ENCODE measurements around the gene ADAMTS2. TPM values are rescaled to one million over a fixed set of nuclear protein-coding genes. Genes with fewer than 3 reads are reported as not detected.
A peak's percentile ranks its signal among the peaks of the same experiment; 100 is the strongest.

ADAMTS2 gene
- total RNA-seq, 4 donors from 2014 or later = 6.0 to 20.9 (median 13.5) TPM

GRCh38 chr5:179344431-179345182, 654 bp downstream of the ADAMTS2 start:
- in situ Hi-C loops (cut with MboI; ENCODE audit: low pct_ligation_motif_present in 1 of 4, low pct_unique_long_range_greater_than_20kb in 1 of 4, low sequenced_read_pairs in 3 of 4) (loop anchor here in 1 of 4 donors (25.0 kb wide), 1 partner anchor 182 kb away; no protein-coding TSS in a partner anchor), intact Hi-C loops (cut with DNase I; ENCODE audit: low total_unique reads) (loop anchor here (10.0 kb wide), 1 partner anchor 180 kb away; no protein-coding TSS in a partner anchor)
- Histone ChIP-seq H3K27ac (peak overlapping the region; percentile 64 to 82 (median 71)), H3K9me3 (no peaks in the 10 kb centered on the region), H3K4me1 (peaks cover 5 to 23% (median 13%) of the 10 kb centered on the region in 4 donors), H3K36me3 (no peaks in the 10 kb centered on the region), H3K27me3 (peaks cover 50% of the 10 kb centered on the region), H3K4me3 (peak overlapping the region; percentile 48 to 60 (median 55))
- TF ChIP-seq POLR2A (IDR thresholded peaks at IDR 0.05) (no peak), POLR2AphosphoS5 (IDR thresholded peaks at IDR 0.05) (no peak), EP300 (IDR thresholded peaks at IDR 0.05; ENCODE audit: low read depth) (no peak)
- TF ChIP-seq, protein P1, sequence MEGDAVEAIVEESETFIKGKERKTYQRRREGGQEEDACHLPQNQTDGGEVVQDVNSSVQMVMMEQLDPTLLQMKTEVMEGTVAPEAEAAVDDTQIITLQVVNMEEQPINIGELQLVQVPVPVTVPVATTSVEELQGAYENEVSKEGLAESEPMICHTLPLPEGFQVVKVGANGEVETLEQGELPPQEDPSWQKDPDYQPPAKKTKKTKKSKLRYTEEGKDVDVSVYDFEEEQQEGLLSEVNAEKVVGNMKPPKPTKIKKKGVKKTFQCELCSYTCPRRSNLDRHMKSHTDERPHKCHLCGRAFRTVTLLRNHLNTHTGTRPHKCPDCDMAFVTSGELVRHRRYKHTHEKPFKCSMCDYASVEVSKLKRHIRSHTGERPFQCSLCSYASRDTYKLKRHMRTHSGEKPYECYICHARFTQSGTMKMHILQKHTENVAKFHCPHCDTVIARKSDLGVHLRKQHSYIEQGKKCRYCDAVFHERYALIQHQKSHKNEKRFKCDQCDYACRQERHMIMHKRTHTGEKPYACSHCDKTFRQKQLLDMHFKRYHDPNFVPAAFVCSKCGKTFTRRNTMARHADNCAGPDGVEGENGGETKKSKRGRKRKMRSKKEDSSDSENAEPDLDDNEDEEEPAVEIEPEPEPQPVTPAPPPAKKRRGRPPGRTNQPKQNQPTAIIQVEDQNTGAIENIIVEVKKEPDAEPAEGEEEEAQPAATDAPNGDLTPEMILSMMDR (IDR thresholded peaks at IDR 0.05) = no peak
- 1% methylated on average over 28 of the region's 85 CpGs; no CpG with 5 or more reads in 1 of the 2 donors for WGBS, 2 donors (ENCODE audit: low coverage in 1 of 2)
- DNase-seq = no peak

DNA sequence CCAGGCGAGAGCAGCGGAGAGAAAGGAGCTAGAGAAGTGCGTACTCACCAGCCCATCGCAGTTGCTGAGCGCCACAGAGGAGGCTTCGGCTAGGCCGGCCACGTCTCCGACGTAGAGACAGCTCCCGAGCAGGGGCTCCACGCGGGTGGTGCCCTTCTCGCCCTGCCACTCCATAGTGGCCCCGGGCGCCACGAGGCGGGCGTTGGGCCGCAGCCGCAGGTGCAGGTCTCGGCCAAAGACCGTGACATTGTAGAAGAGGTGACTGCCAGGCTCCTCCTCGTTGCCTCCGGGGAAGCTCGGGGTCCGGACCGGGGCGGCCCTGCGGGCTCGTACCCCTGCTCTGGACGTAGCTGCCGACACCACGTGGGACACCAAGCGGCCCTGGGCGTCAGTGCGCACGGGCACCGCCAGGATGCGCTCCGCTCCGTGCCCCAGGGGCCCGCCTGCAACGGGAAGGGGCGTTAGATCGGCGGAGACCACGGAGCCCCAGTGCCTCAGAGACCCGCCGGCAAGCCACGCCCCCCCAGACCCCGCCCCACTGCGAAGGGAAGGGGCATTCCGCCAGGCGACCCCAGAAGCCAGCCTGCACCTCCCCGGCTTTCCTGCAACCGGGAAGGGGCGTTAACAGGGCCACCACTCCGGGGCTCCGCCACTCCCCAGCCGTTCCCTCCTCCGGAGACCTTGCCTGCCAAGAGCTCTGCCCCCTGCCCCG, 1.4 kb downstream of the ADAMTS2 start:
- H3K4me3 ChIP-seq = peak overlapping the region; percentile 48 to 60 (median 55)
- DNase-seq = peak; percentile 21
- no peaks in the 10 kb centered on the region for H3K36me3 ChIP-seq
- 10 to 13% methylated on average over 2 to 55 of the region's 63 CpGs for WGBS, 2 donors (ENCODE audit: low coverage in 1 of 2)
- H3K27ac ChIP-seq = peak overlapping the region; percentile 64 to 82 (median 71)
- peaks cover 50% of the 10 kb centered on the region for H3K27me3 ChIP-seq
- H3K4me1 ChIP-seq = peaks cover 5 to 23% (median 13%) of the 10 kb centered on the region in 4 donors
- TF ChIP-seq POLR2AphosphoS5 (IDR thresholded peaks at IDR 0.05) (no peak), EP300 (IDR thresholded peaks at IDR 0.05; ENCODE audit: low read depth) (no peak), POLR2A (IDR thresholded peaks at IDR 0.05) (no peak)
- TF ChIP-seq, protein P1 (IDR thresholded peaks at IDR 0.05) = peak; percentile 31 to 46 (median 34)
- in situ Hi-C loops (cut with MboI; ENCODE audit: low pct_ligation_motif_present in 1 of 4, low pct_unique_long_range_greater_than_20kb in 1 of 4, low sequenced_read_pairs in 3 of 4) = loop anchor here in 1 of 4 donors (25.0 kb wide), 1 partner anchor 182 kb away; no protein-coding TSS in a partner anchor
- intact Hi-C loops (cut with DNase I; ENCODE audit: low total_unique reads) = loop anchor here (10.0 kb wide), 1 partner anchor 179 kb away; no protein-coding TSS in a partner anchor
- no peaks in the 10 kb centered on the region for H3K9me3 ChIP-seq

DNA sequence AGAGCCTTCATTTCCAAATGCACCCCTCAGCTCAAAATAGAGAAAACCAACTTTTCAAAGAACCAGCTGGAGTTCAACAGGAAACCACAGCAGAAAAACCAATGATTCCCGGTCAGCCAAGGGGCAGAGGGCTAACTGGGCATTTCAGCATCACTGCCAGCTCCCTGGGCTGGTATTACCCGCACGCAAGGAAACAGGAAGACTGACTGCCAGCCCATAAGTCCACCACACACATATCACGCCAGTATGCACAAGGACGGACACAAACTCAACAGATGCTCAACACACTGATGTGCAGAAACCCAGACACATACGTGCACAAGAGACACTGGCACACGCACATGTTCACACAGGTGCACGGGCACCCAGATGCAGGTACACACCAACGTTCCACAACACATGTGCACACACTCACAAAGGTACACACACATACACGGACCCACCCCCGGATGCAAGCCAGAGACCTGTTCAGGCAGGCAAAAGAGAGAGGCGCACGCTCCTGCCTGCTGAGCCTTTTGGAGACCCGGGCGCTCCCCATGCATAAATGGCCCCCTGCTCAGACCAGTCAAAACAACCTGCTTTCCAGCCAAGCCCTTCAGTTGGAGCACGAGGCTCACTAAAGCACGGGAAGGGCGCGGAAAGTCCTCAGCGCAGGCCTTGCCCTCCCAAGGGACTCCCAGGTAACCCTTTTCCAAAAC, 2.1 kb downstream of the ADAMTS2 start:
- TF ChIP-seq EP300 (IDR thresholded peaks at IDR 0.05; ENCODE audit: low read depth) = no peak
- no peak for TF ChIP-seq POLR2A (IDR thresholded peaks at IDR 0.05)
- DNase-seq = no peak
- in situ Hi-C loops (cut with MboI; ENCODE audit: low pct_ligation_motif_present in 1 of 4, low pct_unique_long_range_greater_than_20kb in 1 of 4, low sequenced_read_pairs in 3 of 4) = loop anchor here in 1 of 4 donors (25.0 kb wide), 1 partner anchor 181 kb away; no protein-coding TSS in a partner anchor
- Histone ChIP-seq H3K36me3 (no peaks in the 10 kb centered on the region), H3K9me3 (no peaks in the 10 kb centered on the region), H3K27me3 (peaks cover 50% of the 10 kb centered on the region), H3K27ac (no peak overlapping the region), H3K4me1 (peaks cover 5 to 23% (median 13%) of the 10 kb centered on the region in 4 donors), H3K4me3 (peak overlapping the region in 3 of 4 donors; percentile 52 to 60 (median 58))
- 34% methylated on average over 20 of the region's 20 CpGs; no CpG with 5 or more reads in 1 of the 2 donors for WGBS, 2 donors (ENCODE audit: low coverage in 1 of 2)
- intact Hi-C loops (cut with DNase I; ENCODE audit: low total_unique reads) = loop anchor here (10.0 kb wide), 1 partner anchor 178 kb away; no protein-coding TSS in a partner anchor

DNA sequence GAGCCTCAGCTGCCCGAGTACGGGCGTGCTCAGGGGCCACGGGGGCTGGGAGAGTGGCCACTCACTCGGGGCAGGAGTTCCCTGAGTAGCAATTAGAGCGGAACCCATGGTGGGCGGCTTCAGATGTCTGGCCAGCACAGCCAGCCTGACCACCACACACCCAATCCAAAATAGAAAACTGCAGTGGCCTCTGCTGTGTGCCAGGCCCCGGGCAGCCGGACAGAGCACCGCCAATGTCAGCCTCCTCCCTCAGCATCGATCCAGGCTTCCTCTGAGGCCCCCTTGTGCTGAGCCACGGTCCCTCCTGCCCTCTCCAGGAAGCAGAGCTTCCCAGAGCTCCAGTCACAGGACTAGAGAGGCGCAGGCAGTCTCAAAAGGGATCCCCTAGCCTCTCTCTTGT, 2.7 kb downstream of the ADAMTS2 start:
- intact Hi-C loops (cut with DNase I; ENCODE audit: low total_unique reads) = loop anchor here (10.0 kb wide), 1 partner anchor 178 kb away; no protein-coding TSS in a partner anchor
- peaks cover 50% of the 10 kb centered on the region for H3K27me3 ChIP-seq
- H3K9me3 ChIP-seq = no peaks in the 10 kb centered on the region
- TF ChIP-seq POLR2AphosphoS5 (IDR thresholded peaks at IDR 0.05) = no peak
- TF ChIP-seq EP300 (IDR thresholded peaks at IDR 0.05; ENCODE audit: low read depth) = no peak
- TF ChIP-seq, protein P1 (IDR thresholded peaks at IDR 0.05) = no peak
- TF ChIP-seq POLR2A (IDR thresholded peaks at IDR 0.05) = no peak
- WGBS, 2 donors (ENCODE audit: low coverage in 1 of 2) = 47% methylated on average over 13 of the region's 13 CpGs; no CpG with 5 or more reads in 1 of the 2 donors
- H3K4me3 ChIP-seq = peak overlapping the region in 1 of 4 donors; percentile 60
- no peaks in the 10 kb centered on the region for H3K36me3 ChIP-seq
- in situ Hi-C loops (cut with MboI; ENCODE audit: low pct_ligation_motif_present in 1 of 4, low pct_unique_long_range_greater_than_20kb in 1 of 4, low sequenced_read_pairs in 3 of 4) = loop anchor here in 1 of 4 donors (25.0 kb wide), 1 partner anchor 180 kb away; no protein-coding TSS in a partner anchor
- peaks cover 5 to 23% (median 13%) of the 10 kb centered on the region in 4 donors for H3K4me1 ChIP-seq
- DNase-seq = no peak
- H3K27ac ChIP-seq = no peak overlapping the region

Measured in transverse colon (tissue), 4 donors.